H9 (cell line): ENCODE measurements around the gene MAGEB4. TPM values are rescaled to one million over a fixed set of nuclear protein-coding genes. Genes with fewer than 3 reads are reported as not detected.

Experiments used
- DNase-seq: peaks from one replicate; pipeline ENCODE4 v3.0.0-alpha.2; 2017
- H2AFZ ChIP-seq: one replicate; pipeline ENCODE4 v1.6.1; 2013; ENCODE audit warnings: mild to moderate bottlenecking, low read length, control low read depth, moderate library complexity
- H2AK5ac ChIP-seq: 2 replicates; pipeline ENCODE4 v1.6.1; 2013; ENCODE audit warnings: low read length, control low read depth, mixed read lengths; ENCODE audit not compliant: insufficient read length
- H2BK120ac ChIP-seq: one replicate; pipeline ENCODE4 v1.6.1; 2013; ENCODE audit warnings: low read depth, mild to moderate bottlenecking, low read length, control low read depth, inconsistent platforms; ENCODE audit not compliant: poor library complexity, severe bottlenecking
- H2BK12ac ChIP-seq: 2 replicates; pipeline ENCODE4 v1.6.1; 2013; ENCODE audit warnings: low read length, control low read depth, mixed read lengths, low read depth; ENCODE audit not compliant: insufficient read length
- H2BK15ac ChIP-seq: 2 replicates; pipeline ENCODE4 v1.6.1; 2013; ENCODE audit warnings: low read depth, low read length, control low read depth
- H2BK20ac ChIP-seq: one replicate; pipeline ENCODE4 v1.6.1; 2013; ENCODE audit warnings: low read depth, mild to moderate bottlenecking, low read length, control low read depth, inconsistent platforms; ENCODE audit not compliant: poor library complexity, severe bottlenecking
- H2BK5ac ChIP-seq: 2 replicates; pipeline ENCODE4 v1.6.1; 2013; ENCODE audit warnings: low read length, control low read depth, mixed read lengths; ENCODE audit not compliant: insufficient read length
- H3K14ac ChIP-seq: 2 replicates; pipeline ENCODE4 v1.6.1; 2013; ENCODE audit warnings: low read length, control low read depth; ENCODE audit not compliant: insufficient read depth
- H3K18ac ChIP-seq: 2 replicates; pipeline ENCODE4 v1.6.1; 2013; ENCODE audit warnings: low read depth, mild to moderate bottlenecking, mixed read lengths, low read length, control low read depth; ENCODE audit not compliant: insufficient read length
- H3K23ac ChIP-seq: 2 replicates; pipeline ENCODE4 v1.6.1; 2013; ENCODE audit warnings: low read length, control low read depth, mixed read lengths, low read depth; ENCODE audit not compliant: insufficient read length
- H3K23me2 ChIP-seq: 2 replicates; pipeline ENCODE4 v1.6.1; 2013; ENCODE audit warnings: low read depth, mild to moderate bottlenecking, mixed read lengths, low read length, control low read depth; ENCODE audit not compliant: insufficient read length, poor library complexity, severe bottlenecking
- H3K27ac ChIP-seq: 2 replicates; pipeline ENCODE4 v1.5.1; 2013; ENCODE audit warnings: low read length, control low read depth, mixed read lengths, low read depth; ENCODE audit not compliant: insufficient read length
- H3K27me3 ChIP-seq: 2 replicates; pipeline ENCODE4 v1.6.1; 2013; ENCODE audit warnings: low read length, control low read depth, inconsistent platforms; ENCODE audit not compliant: insufficient read depth
- H3K4ac ChIP-seq: 2 replicates; pipeline ENCODE4 v1.6.1; 2013; ENCODE audit warnings: low read depth, mild to moderate bottlenecking, control low read depth, inconsistent platforms, low read length, moderate library complexity
- H3K4me1 ChIP-seq: 2 replicates; pipeline ENCODE4 v1.6.1; 2013; ENCODE audit warnings: low read length, control low read depth, inconsistent platforms; ENCODE audit not compliant: insufficient read depth
- H3K4me2 ChIP-seq: 2 replicates; pipeline ENCODE4 v1.6.1; 2013; ENCODE audit warnings: low read length, control low read depth, mixed read lengths; ENCODE audit not compliant: insufficient read length, insufficient read depth
- H3K56ac ChIP-seq: 2 replicates; pipeline ENCODE4 v1.6.1; 2013; ENCODE audit warnings: low read depth, mild to moderate bottlenecking, mixed read lengths, low read length, control low read depth; ENCODE audit not compliant: insufficient read length
- H3K79me1 ChIP-seq: 2 replicates; pipeline ENCODE4 v1.6.1; 2013; ENCODE audit warnings: low read depth, mild to moderate bottlenecking, moderate library complexity, low read length, control low read depth, inconsistent platforms; ENCODE audit not compliant: insufficient read depth, poor library complexity, severe bottlenecking
- H3K79me2 ChIP-seq: 2 replicates; pipeline ENCODE4 v1.6.1; 2013; ENCODE audit warnings: low read length, control low read depth, inconsistent platforms; ENCODE audit not compliant: insufficient read depth
- H3K9ac ChIP-seq: 2 replicates; pipeline ENCODE4 v1.6.1; 2013; ENCODE audit warnings: low read length, control low read depth, mixed read lengths; ENCODE audit not compliant: insufficient read length; ENCODE audit errors: extremely low read depth
- H3K9me3 ChIP-seq: one replicate; pipeline ENCODE4 v1.6.1; 2013; ENCODE audit warnings: low read depth, low read length, inconsistent platforms; ENCODE audit not compliant: control insufficient read depth
- H3T11ph ChIP-seq: one replicate; pipeline ENCODE4 v1.6.1; 2013; ENCODE audit warnings: mild to moderate bottlenecking, low read length, control low read depth, inconsistent platforms
- H4K20me1 ChIP-seq: one replicate; pipeline ENCODE4 v1.6.1; 2013; ENCODE audit not compliant: control insufficient read depth, insufficient read length, insufficient read depth
- H4K5ac ChIP-seq: 2 replicates; pipeline ENCODE4 v1.6.1; 2013; ENCODE audit warnings: low read depth, mild to moderate bottlenecking, mixed read lengths, low read length, control low read depth; ENCODE audit not compliant: insufficient read length
- H4K8ac ChIP-seq: replicated peaks from 2 replicates; pipeline ENCODE4 v1.6.1; 2013; ENCODE audit warnings: low read length, control low read depth, mixed read lengths, low read depth; ENCODE audit not compliant: insufficient read length
- H4K91ac ChIP-seq: 2 replicates; pipeline ENCODE4 v1.6.1; 2013; ENCODE audit warnings: low read depth, mild to moderate bottlenecking, moderate library complexity, mixed read lengths, low read length, control low read depth; ENCODE audit not compliant: insufficient read length
- H3K27ac Mint-ChIP-seq, 3 experiments: 2 replicates in 2 of 3; 3 replicates in 1 of 3; pipeline ENCODE4 v1.8.0; 2020 to 2021; ENCODE audit warnings: mixed read lengths in 3 of 3, mild to moderate bottlenecking in 1 of 3, moderate library complexity in 1 of 3
- H3K27me3 Mint-ChIP-seq: 2 replicates; pipeline ENCODE4 v1.8.0; 2021; ENCODE audit warnings: low read depth, mild to moderate bottlenecking, moderate library complexity, mixed read lengths
- H3K36me3 Mint-ChIP-seq, 3 experiments: 2 replicates in 2 of 3; 3 replicates in 1 of 3; pipeline ENCODE4 v1.8.0; 2020 to 2021; ENCODE audit warnings: low read depth in 3 of 3, mixed read lengths in 3 of 3; ENCODE audit not compliant: insufficient read depth in 1 of 3
- H3K4me1 Mint-ChIP-seq, 2 experiments: 2 replicates each; pipeline ENCODE4 v1.8.0; 2020; ENCODE audit warnings: mixed read lengths in 2 of 2
- H3K4me3 Mint-ChIP-seq, 2 experiments: 2 replicates in 1 of 2; 3 replicates in 1 of 2; pipeline ENCODE4 v1.8.0; 2020 to 2021; ENCODE audit warnings: mild to moderate bottlenecking in 2 of 2, mixed read lengths in 2 of 2, moderate library complexity in 1 of 2
- H3K9me3 Mint-ChIP-seq, 2 experiments: 2 replicates in 1 of 2; 3 replicates in 1 of 2; pipeline ENCODE4 v1.8.0; 2020; ENCODE audit warnings: mild to moderate bottlenecking in 2 of 2, mixed read lengths in 2 of 2, moderate library complexity in 1 of 2
- WGBS: extraction: QIAGEN DNeasy Blood & Tissue Kit; methylation state at CpG from one replicate; pipeline ENCODE4 v1.1.7; 2013; ENCODE audit warnings: missing lambda C conversion rate, low lambda C conversion rate, mixed read lengths; ENCODE audit not compliant: insufficient read length; ENCODE audit errors: extremely low coverage; 5-methylcytosine and 5-hydroxymethylcytosine counted together
- total RNA-seq: library from RNA; stranded (reverse); gene quantifications from 2 replicates; pipeline ENCODE4 v1.2.1, GENCODE V29; 2021
- TF ChIP-seq, protein P1 (sequence below): fragments of 200-600 bp; sonication (generic); conservative IDR thresholded peaks from 3 replicates; pipeline ENCODE4 v1.8.0; 2021; ENCODE audit warnings: antibody characterized with exemption, mild to moderate bottlenecking

The MAGEB4 gene
- total RNA-seq, 1 experiment from 2014 or later = 0.11 TPM

DNA sequence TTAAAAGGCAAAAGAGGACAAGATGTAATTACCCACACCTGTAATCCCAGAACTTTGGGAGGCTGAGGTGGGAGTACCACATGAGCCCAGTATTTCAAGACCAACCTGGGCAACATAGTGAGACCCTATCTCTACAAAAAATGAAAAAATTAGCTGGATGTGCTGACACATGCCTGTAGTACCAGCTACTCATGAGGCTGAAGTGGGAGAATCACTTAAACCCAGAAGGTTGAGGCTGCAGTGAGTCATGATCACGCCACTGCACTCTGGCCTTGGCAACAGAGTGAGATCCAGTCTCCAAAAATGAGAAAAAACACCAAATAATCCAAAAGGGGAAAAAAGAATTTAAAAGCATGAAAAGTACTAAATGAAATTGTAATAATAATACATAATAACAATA, 36.6 kb downstream of the MAGEB4 start:
- no peak overlapping the region for H3K27ac ChIP-seq
- no peaks in the 10 kb centered on the region for H3K79me2 ChIP-seq
- no peak overlapping the region for H2BK5ac ChIP-seq
- no peak overlapping the region for H4K8ac ChIP-seq
- no peaks in the 10 kb centered on the region for H3K79me1 ChIP-seq
- H3K9ac ChIP-seq = no peak overlapping the region
- H4K5ac ChIP-seq = no peak overlapping the region
- H3K4me1 ChIP-seq = no peaks in the 10 kb centered on the region
- Mint-ChIP-seq H3K4me1 (peaks cover 3% of the 10 kb centered on the region in 2 experiments; a peak in 2 of 4 replicates), H3K9me3 (peaks cover 4 to 44% of the 10 kb centered on the region in 2 experiments; a peak in 4 of 5 replicates), H3K27ac (no peak overlapping the region; a peak in 1 of 7 replicates), H3K4me3 (no peak overlapping the region), H3K27me3 (no peaks in the 10 kb centered on the region), H3K36me3 (no peaks in the 10 kb centered on the region; a peak in 1 of 7 replicates)
- no peaks in the 10 kb centered on the region for H4K20me1 ChIP-seq
- H2BK20ac ChIP-seq = no peak overlapping the region
- no peaks in the 10 kb centered on the region for H3K9me3 ChIP-seq
- H2AK5ac ChIP-seq = no peak overlapping the region
- no peak overlapping the region for H3K4me2 ChIP-seq
- no peak overlapping the region for H3T11ph ChIP-seq
- H4K91ac ChIP-seq = no peak overlapping the region
- WGBS = no CpG with 5 or more reads among the region's 1 CpG
- H3K27me3 ChIP-seq = no peaks in the 10 kb centered on the region
- H2BK15ac ChIP-seq = no peak overlapping the region
- DNase-seq = no peak
- no peak overlapping the region for H3K14ac ChIP-seq
- H3K18ac ChIP-seq = no peak overlapping the region
- H2BK12ac ChIP-seq = no peak overlapping the region
- H3K56ac ChIP-seq = no peak overlapping the region
- H2AFZ ChIP-seq = no peak overlapping the region
- H3K23ac ChIP-seq = no peak overlapping the region
- TF ChIP-seq, protein P1, sequence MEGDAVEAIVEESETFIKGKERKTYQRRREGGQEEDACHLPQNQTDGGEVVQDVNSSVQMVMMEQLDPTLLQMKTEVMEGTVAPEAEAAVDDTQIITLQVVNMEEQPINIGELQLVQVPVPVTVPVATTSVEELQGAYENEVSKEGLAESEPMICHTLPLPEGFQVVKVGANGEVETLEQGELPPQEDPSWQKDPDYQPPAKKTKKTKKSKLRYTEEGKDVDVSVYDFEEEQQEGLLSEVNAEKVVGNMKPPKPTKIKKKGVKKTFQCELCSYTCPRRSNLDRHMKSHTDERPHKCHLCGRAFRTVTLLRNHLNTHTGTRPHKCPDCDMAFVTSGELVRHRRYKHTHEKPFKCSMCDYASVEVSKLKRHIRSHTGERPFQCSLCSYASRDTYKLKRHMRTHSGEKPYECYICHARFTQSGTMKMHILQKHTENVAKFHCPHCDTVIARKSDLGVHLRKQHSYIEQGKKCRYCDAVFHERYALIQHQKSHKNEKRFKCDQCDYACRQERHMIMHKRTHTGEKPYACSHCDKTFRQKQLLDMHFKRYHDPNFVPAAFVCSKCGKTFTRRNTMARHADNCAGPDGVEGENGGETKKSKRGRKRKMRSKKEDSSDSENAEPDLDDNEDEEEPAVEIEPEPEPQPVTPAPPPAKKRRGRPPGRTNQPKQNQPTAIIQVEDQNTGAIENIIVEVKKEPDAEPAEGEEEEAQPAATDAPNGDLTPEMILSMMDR = no peak
- H3K4ac ChIP-seq = no peak overlapping the region
- no peaks in the 10 kb centered on the region for H3K23me2 ChIP-seq
- no peak overlapping the region for H2BK120ac ChIP-seq
